Smooth muscle cell (in vitro differentiated cells): Measurements from ENCODE around the gene GPER1. TPM values are rescaled to one million over a fixed set of nuclear protein-coding genes. Genes with fewer than 3 reads are reported as not detected.

Experiments
- DNase-seq: peaks from one replicate; lab custom pipeline; 2025; ENCODE audit not compliant: unreplicated experiment; lab: John Stamatoyannopoulos, UW
- H2AFZ ChIP-seq: fragments of 200-600 bp; sonication (generic); 2 replicates; pipeline ENCODE4 v1.6.0; 2016; ENCODE audit warnings: antibody characterized with exemption, low read depth, mild to moderate bottlenecking
- H3F3A ChIP-seq: fragments of 200-600 bp; sonication (generic); 2 replicates; pipeline ENCODE4 v1.6.0; 2017; ENCODE audit warnings: antibody characterized with exemption, low read depth
- H3K27ac ChIP-seq: fragments of 200-600 bp; sonication (generic); 2 replicates; pipeline ENCODE4 v1.5.1; 2016; ENCODE audit warnings: low read depth, mild to moderate bottlenecking
- H3K27me3 ChIP-seq: fragments of 200-600 bp; sonication (generic); 2 replicates; pipeline ENCODE4 v1.6.1; 2016; ENCODE audit warnings: low read depth, mild to moderate bottlenecking
- H3K36me3 ChIP-seq: fragments of 200-600 bp; sonication (generic); 2 replicates; pipeline ENCODE4 v1.5.1; 2016; ENCODE audit warnings: low read depth
- H3K4me1 ChIP-seq: fragments of 200-600 bp; sonication (generic); 2 replicates; pipeline ENCODE4 v1.5.1; 2016; ENCODE audit warnings: low read depth
- H3K4me2 ChIP-seq: fragments of 200-600 bp; sonication (generic); 2 replicates; pipeline ENCODE4 v1.6.0; 2016; ENCODE audit warnings: mild to moderate bottlenecking
- H3K4me3 ChIP-seq: fragments of 200-600 bp; sonication (generic); 2 replicates; pipeline ENCODE4 v1.5.1; 2016; ENCODE audit warnings: mild to moderate bottlenecking
- H3K79me2 ChIP-seq: fragments of 200-600 bp; sonication (generic); 2 replicates; pipeline ENCODE4 v1.6.0; 2016; ENCODE audit warnings: low read depth, mild to moderate bottlenecking
- H3K9ac ChIP-seq: fragments of 200-600 bp; sonication (generic); 2 replicates; pipeline ENCODE4 v1.6.0; 2016; ENCODE audit warnings: low read depth
- H3K9me3 ChIP-seq: fragments of 200-600 bp; sonication (generic); replicated peaks from 2 replicates; pipeline ENCODE4 v1.5.1; 2016; ENCODE audit warnings: low read depth
- H4K20me1 ChIP-seq: fragments of 200-600 bp; sonication (generic); 2 replicates; pipeline ENCODE4 v1.6.0; 2016; ENCODE audit warnings: low read depth
- WGBS: methylation state at CpG from one replicate; pipeline ENCODE4 v1.1.7; 2016; ENCODE audit warnings: low lambda C conversion rate; 5-methylcytosine and 5-hydroxymethylcytosine counted together
- polyA plus RNA-seq: library from polyadenylated mRNA; unstranded; fragments of >200 nt; fragmentation: Nextera tagmentation; extraction: Ambion mirVana; gene quantifications from 2 replicates; pipeline ENCODE4 v1.2.1, GENCODE V29; 2016
- total RNA-seq: library from RNA; depleted of rRNA; stranded (reverse); fragments of >200 nt; gene quantifications from 2 replicates; pipeline ENCODE4 v1.2.3, GENCODE V29; 2014
- TF ChIP-seq, protein P1 (sequence below): fragments of 200-600 bp; sonication (generic); IDR thresholded peaks from 2 replicates; pipeline ENCODE4 v1.5.1; 2017; ENCODE audit warnings: borderline replicate concordance, mild to moderate bottlenecking, antibody characterized with exemption; ENCODE audit not compliant: insufficient read depth, poor library complexity, severe bottlenecking

GPER1 gene
- total and polyA plus RNA-seq, 2 experiments from 2014 or later: 1.3 to 2.3 TPM

DNA sequence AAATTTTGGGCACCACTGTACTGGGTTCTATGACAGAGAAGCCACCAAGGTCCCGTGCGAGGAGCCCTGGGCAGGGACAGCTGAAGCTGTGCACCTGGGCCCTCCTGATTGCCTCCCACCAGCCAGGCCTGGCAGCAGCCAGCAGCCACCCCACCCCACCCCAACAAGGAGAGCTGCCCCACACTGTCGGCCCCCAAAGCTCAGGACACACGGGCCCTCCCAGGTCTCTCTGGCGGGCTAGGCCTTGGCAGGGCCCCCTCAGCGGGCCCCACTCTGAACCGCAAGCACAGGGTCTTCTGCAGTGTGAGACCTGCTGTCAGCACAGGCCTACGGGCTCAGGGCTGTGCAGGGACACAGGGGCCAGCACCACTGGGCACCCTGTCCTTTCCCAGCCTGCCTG, 38.1 kb upstream of the GPER1 start:
- WGBS: 94% methylated on average over 8 of the region's 8 CpGs
- Histone ChIP-seq H3K4me1 (peaks cover 23% of the 10 kb centered on the region), H3K4me3 (no peak overlapping the region)

DNA sequence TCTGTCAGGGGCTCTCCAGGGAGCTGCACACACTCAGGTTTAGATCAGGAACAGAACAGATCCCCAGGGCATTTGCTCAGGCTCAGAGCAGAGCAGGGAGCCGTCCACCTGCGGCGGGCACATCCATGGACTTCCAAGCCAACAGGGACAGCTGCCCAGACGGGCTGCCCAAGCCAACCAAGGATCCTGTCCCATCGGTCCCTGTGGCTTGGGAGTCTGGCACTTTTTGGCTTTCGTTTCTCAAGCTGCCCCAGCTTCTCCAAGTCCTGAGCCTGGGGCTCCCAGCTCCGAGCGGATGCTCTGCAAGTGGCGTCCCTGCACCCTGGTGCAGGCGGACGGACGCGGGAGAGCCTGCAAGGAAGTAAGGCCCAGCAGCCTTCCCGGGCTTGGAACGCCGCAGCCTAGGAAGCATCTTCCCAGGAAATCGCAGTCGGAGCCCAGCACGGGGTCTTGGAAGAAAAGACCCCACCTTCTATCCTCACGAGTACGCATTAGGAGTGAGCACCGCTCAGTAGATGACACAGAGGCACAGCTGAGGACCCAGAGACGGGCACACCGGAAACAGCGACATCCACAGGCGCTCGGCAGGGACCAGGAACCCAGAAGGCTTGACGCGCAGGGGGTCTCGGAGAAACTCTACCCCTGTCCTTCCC, 37.5 kb upstream of the GPER1 start:
- Histone ChIP-seq H3K79me2 (no peaks in the 10 kb centered on the region), H3K4me3 (no peak overlapping the region), H3F3A (no peaks in the 10 kb centered on the region), H3K9me3 (no peaks in the 10 kb centered on the region), H3K9ac (no peak overlapping the region), H3K27me3 (no peaks in the 10 kb centered on the region), H4K20me1 (peaks cover 94% of the 10 kb centered on the region), H3K4me2 (no peak overlapping the region), H3K27ac (no peak overlapping the region), H2AFZ (no peak overlapping the region), H3K4me1 (peaks cover 18% of the 10 kb centered on the region), H3K36me3 (no peaks in the 10 kb centered on the region)
- TF ChIP-seq, protein P1, sequence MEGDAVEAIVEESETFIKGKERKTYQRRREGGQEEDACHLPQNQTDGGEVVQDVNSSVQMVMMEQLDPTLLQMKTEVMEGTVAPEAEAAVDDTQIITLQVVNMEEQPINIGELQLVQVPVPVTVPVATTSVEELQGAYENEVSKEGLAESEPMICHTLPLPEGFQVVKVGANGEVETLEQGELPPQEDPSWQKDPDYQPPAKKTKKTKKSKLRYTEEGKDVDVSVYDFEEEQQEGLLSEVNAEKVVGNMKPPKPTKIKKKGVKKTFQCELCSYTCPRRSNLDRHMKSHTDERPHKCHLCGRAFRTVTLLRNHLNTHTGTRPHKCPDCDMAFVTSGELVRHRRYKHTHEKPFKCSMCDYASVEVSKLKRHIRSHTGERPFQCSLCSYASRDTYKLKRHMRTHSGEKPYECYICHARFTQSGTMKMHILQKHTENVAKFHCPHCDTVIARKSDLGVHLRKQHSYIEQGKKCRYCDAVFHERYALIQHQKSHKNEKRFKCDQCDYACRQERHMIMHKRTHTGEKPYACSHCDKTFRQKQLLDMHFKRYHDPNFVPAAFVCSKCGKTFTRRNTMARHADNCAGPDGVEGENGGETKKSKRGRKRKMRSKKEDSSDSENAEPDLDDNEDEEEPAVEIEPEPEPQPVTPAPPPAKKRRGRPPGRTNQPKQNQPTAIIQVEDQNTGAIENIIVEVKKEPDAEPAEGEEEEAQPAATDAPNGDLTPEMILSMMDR: no peak
- 94% methylated on average over 30 of the region's 30 CpGs for WGBS
- DNase-seq: no peak

More for the DNA sequence above, 38.1 kb upstream of the GPER1 start:
- Histone ChIP-seq H3K9ac (no peak overlapping the region), H3K9me3 (no peaks in the 10 kb centered on the region), H2AFZ (no peak overlapping the region), H4K20me1 (peaks cover 94% of the 10 kb centered on the region), H3K27ac (no peak overlapping the region), H3K36me3 (no peaks in the 10 kb centered on the region), H3K27me3 (no peaks in the 10 kb centered on the region), H3K79me2 (no peaks in the 10 kb centered on the region), H3F3A (peaks cover 5% of the 10 kb centered on the region), H3K4me2 (no peak overlapping the region)
- TF ChIP-seq, protein P1: no peak
- DNase-seq: no peak

DNA sequence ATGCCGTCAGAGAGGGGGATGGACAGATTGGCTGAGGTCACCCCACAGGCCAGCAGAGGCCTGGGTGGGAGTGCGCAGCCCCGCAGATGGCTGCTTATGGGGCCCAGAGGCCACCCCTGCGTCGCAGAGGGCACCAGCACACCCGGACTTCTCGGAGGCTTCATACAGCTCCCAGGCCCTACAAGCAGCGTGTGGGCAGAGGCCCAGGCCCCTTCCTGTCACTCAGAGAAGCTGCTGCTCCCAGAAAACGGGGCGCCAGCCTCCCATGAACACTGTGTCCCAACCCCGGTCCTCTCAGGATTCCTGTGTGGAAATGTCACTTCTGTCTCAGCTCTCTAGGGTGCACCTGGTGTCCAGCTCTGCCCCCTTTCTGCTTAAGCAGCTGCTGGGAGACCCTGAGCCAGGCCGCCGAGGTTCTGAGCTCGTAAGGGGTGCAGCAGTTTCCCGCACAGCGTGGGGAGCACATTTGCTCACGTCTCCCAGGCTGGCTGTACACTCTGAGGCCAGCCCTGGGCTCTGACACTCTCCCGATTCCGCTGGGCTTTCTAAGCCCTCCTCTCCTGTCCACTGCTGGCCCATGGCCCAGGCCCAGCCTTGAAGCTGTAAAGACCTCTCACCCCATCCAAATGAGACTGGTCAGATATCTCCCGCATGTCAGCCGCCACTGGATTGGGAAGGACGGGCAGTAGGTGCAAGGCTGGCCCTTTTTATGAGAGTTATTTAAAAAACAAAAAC, 36.8 kb upstream of the GPER1 start:
- peaks cover 18% of the 10 kb centered on the region for H3K4me1 ChIP-seq
- no peak overlapping the region for H3K4me2 ChIP-seq
- H4K20me1 ChIP-seq: peaks cover 94% of the 10 kb centered on the region
- no peak overlapping the region for H2AFZ ChIP-seq
- no peak overlapping the region for H3K9ac ChIP-seq
- 93% methylated on average over 22 of the region's 22 CpGs for WGBS
- no peak overlapping the region for H3K4me3 ChIP-seq
- no peaks in the 10 kb centered on the region for H3K36me3 ChIP-seq
- H3K9me3 ChIP-seq: no peaks in the 10 kb centered on the region
- H3K79me2 ChIP-seq: no peaks in the 10 kb centered on the region
- DNase-seq: no peak
- TF ChIP-seq, protein P1: no peak
- no peaks in the 10 kb centered on the region for H3F3A ChIP-seq
- H3K27ac ChIP-seq: no peak overlapping the region
- no peaks in the 10 kb centered on the region for H3K27me3 ChIP-seq
